K562 (cell line): ENCODE measurements around the gene NRN1. TPM values are rescaled to one million over a fixed set of nuclear protein-coding genes. Genes with fewer than 3 reads are reported as not detected.

Source experiments
- ATAC-seq: fragments of 200-7000 bp; cut with Tn5 transposase; 3 replicates; pipeline ENCODE4 v1.9.1; 2020; ENCODE audit warnings: moderate library complexity
- BruUV-seq: library from RNA; stranded (reverse); fragments of 400-500 nt; replicated peaks from 2 replicates; lab custom pipeline; 2021; lab: Mats Ljungman, UMichigan
- CTCF ChIA-PET: fragments of 300-600 bp; formaldehyde crosslinking; extraction: SDS; loops from one replicate; lab custom pipeline; 2021; ENCODE audit warnings: low intra/inter-chr PET ratio; lab: Yijun Ruan, JAX
- POLR2A ChIA-PET: fragments of 300-600, 350-650 bp; sonication (Branson Sonifier 250); formaldehyde crosslinking; extraction: SDS; loops from one replicate; lab custom pipeline; 2021; ENCODE audit warnings: antibody characterized with exemption, inconsistent platforms; lab: Yijun Ruan, JAX
- DNase-seq, 4 experiments: peaks; one replicate each; pipeline versions ENCODE4 v3.0.0 to v3.0.0-alpha.2; 2011 to 2018; ENCODE audit warnings: low spot score in 3 of 4, mixed read lengths in 3 of 4; ENCODE audit errors: extremely low read depth in 1 of 4
- FAIRE-seq: peaks from 2 replicates; lab custom pipeline; 2011; peaks lifted over from hg19 to GRCh38; lab: Jason Lieb, UNC
- H2AFZ ChIP-seq: 2 replicates; pipeline ENCODE4 v1.6.0; 2011; ENCODE audit warnings: low read depth, low read length, control low read depth, inconsistent platforms
- H3K27ac ChIP-seq: fragments of 200-600 bp; 3 replicates; pipeline ENCODE4 v1.8.0; 2011; ENCODE audit warnings: low read depth, mild to moderate bottlenecking, control low read depth, inconsistent platforms, low read length, moderate library complexity, mixed read lengths; ENCODE audit errors: extremely low read depth
- H3K27me3 ChIP-seq, 2 experiments: fragments of 300-600 bp in 1 of 2; 2 replicates in 1 of 2; 3 replicates in 1 of 2; pipeline versions ENCODE4 v1.6.0 to v1.8.0; 2011; ENCODE audit warnings: inconsistent platforms in 2 of 2, low read length in 2 of 2, mild to moderate bottlenecking in 1 of 2, mixed read lengths in 1 of 2, moderate library complexity in 1 of 2; ENCODE audit not compliant: control insufficient read depth in 2 of 2, insufficient read depth in 2 of 2
- H3K36me3 ChIP-seq: fragments of 300-600 bp; 3 replicates; pipeline ENCODE4 v1.8.0; 2011; ENCODE audit warnings: mild to moderate bottlenecking, low read length, inconsistent platforms; ENCODE audit not compliant: control insufficient read depth, insufficient read depth
- H3K4me1 ChIP-seq, 2 experiments: fragments of 200-600 bp in 1 of 2; replicated peaks in 1 of 2; 2 replicates in 1 of 2; 3 replicates in 1 of 2; pipeline versions ENCODE4 v1.5.1 to v1.8.0; 2011; ENCODE audit warnings: inconsistent platforms in 2 of 2, low read length in 2 of 2, mild to moderate bottlenecking in 1 of 2, mixed read lengths in 1 of 2, moderate library complexity in 1 of 2; ENCODE audit not compliant: control insufficient read depth in 2 of 2, insufficient read depth in 2 of 2
- H3K4me2 ChIP-seq: 2 replicates; pipeline ENCODE4 v1.6.1; 2011; ENCODE audit warnings: low read length, control low read depth, inconsistent platforms, mixed read lengths; ENCODE audit not compliant: insufficient read depth
- H3K4me3 ChIP-seq: fragments of 200-600 bp; sonication (generic), shearing (Covaris generic); 2 replicates; pipeline ENCODE4 v1.5.1; 2016; ENCODE audit warnings: control low read depth, inconsistent platforms
- H3K79me2 ChIP-seq: fragments of 200-600 bp; 3 replicates; pipeline ENCODE4 v1.8.0; 2011; ENCODE audit warnings: low read length, inconsistent platforms; ENCODE audit not compliant: control insufficient read depth, insufficient read depth
- H3K9ac ChIP-seq, 2 experiments: 2 replicates each; pipeline versions ENCODE4 v1.6.0 to v1.6.1; 2011; ENCODE audit warnings: low read depth in 2 of 2, low read length in 2 of 2, control low read depth in 1 of 2, inconsistent platforms in 1 of 2, mild to moderate bottlenecking in 1 of 2, mixed read lengths in 1 of 2; ENCODE audit not compliant: insufficient read depth in 1 of 2
- H3K9me1 ChIP-seq: one replicate; pipeline ENCODE4 v1.6.0; 2011; ENCODE audit warnings: inconsistent platforms, mild to moderate bottlenecking, low read length, moderate library complexity; ENCODE audit not compliant: control insufficient read depth, insufficient read depth
- H3K9me3 ChIP-seq: replicated peaks from 2 replicates; pipeline ENCODE4 v1.5.1; 2011; ENCODE audit warnings: low read depth, low read length, inconsistent platforms; ENCODE audit not compliant: control insufficient read depth, insufficient read depth
- H4K20me1 ChIP-seq: replicated peaks from 2 replicates; pipeline ENCODE4 v1.6.1; 2011; ENCODE audit warnings: low read length, inconsistent platforms, mixed read lengths; ENCODE audit not compliant: control insufficient read depth, insufficient read depth
- CHD1 ChIP-seq: fragments of 200-600 bp; sonication (generic); IDR thresholded peaks from one replicate; pipeline ENCODE4 v1.6.1; 2012; ENCODE audit warnings: mild to moderate bottlenecking, moderate library complexity, low read length, inconsistent platforms
- DMBX1 ChIP-seq: fragments of 250-450 bp; sonication (Bioruptor Pico); IDR thresholded peaks from 2 replicates; pipeline ENCODE4 v1.8.0; 2022; ENCODE audit warnings: inconsistent platforms, mild to moderate bottlenecking, moderate library complexity, borderline replicate concordance
- PHF21A ChIP-seq: fragments of 450-650 bp; IDR thresholded peaks from 2 replicates; pipeline ENCODE4 v1.6.1; 2017; ENCODE audit warnings: low read depth, borderline replicate concordance
- SAP30 ChIP-seq: fragments of 200-600 bp; sonication (generic); IDR thresholded peaks from 2 replicates; pipeline ENCODE4 v1.6.1; 2012; ENCODE audit warnings: borderline replicate concordance, low read depth, mild to moderate bottlenecking, moderate library complexity, low read length, control low read depth, inconsistent platforms; ENCODE audit not compliant: insufficient read depth, poor library complexity, severe bottlenecking
- SMARCA5 ChIP-seq: fragments of 450-650 bp; IDR thresholded peaks from 2 replicates; pipeline ENCODE4 v1.6.1; 2016
- ZNF174 ChIP-seq: fragments of 250-450 bp; sonication (Bioruptor Pico); IDR thresholded peaks from 2 replicates; pipeline ENCODE4 v1.4.0; 2020; ENCODE audit warnings: mild to moderate bottlenecking
- ZNF445 ChIP-seq: fragments of 250-450 bp; sonication (Bioruptor Pico); IDR thresholded peaks from 2 replicates; pipeline ENCODE4 v1.4.0; 2020; ENCODE audit warnings: low read depth, mild to moderate bottlenecking, moderate library complexity
- ZNF668 ChIP-seq: fragments of 250-450 bp; sonication (Bioruptor Pico); IDR thresholded peaks from 2 replicates; pipeline ENCODE4 v1.8.0; 2022; ENCODE audit warnings: mild to moderate bottlenecking, inconsistent platforms
- WGBS: fragments of 100-300 bp; shearing (Covaris generic); methylation state at CpG from one replicate; pipeline ENCODE4 v1.1.6; 2016; ENCODE audit warnings: low coverage, mixed read lengths; ENCODE audit not compliant: insufficient coverage; ENCODE audit errors: missing lambda C conversion rate; 5-methylcytosine and 5-hydroxymethylcytosine counted together
- in situ Hi-C: fragments of 300-500 bp; cut with MboI; formaldehyde crosslinking; loops from 4 replicates; pipeline ENCODE4 v1.15.0; 2018; ENCODE audit warnings: inconsistent platforms, mixed read lengths
- intact Hi-C: fragments of 100-400 bp; cut with micrococcal nuclease; formaldehyde crosslinking; loops from 2 replicates; pipeline ENCODE4 v1.14.2; 2022
- polyA plus RNA-seq, 8 experiments: library from polyadenylated mRNA; depleted of rRNA in 4 of 8; stranded (reverse) in 5 of 8; unstranded in 3 of 8; fragments of >200 nt; fragmentation: Nextera tagmentation in 2 of 8; fragmentation: Illumina TruSeq in 1 of 8; extraction: Ambion mirVana in 2 of 8; extraction: Trizol in 1 of 8; gene quantifications; 2 replicates each; pipeline versions ENCODE4 v1.2.1 to v1.2.3, GENCODE V29; 2011 to 2014; ENCODE audit warnings: inconsistent platforms in 1 of 8, missing spikeins in 1 of 8
- total RNA-seq, 7 experiments: library from RNA; depleted of rRNA in 6 of 7; stranded (reverse); fragments of >200 nt in 6 of 7; fragmentation: Illumina TruSeq in 2 of 7; extraction: Trizol in 2 of 7; gene quantifications; 2 replicates each; pipeline versions ENCODE4 v1.2.1 to v1.2.3, GENCODE V29; 2011 to 2021; ENCODE audit warnings: low replicate concordance in 1 of 7
- TF ChIP-seq, protein P1 (sequence below): fragments of 450-650 bp; IDR thresholded peaks from 2 replicates; pipeline ENCODE4 v1.6.1; 2016; ENCODE audit warnings: low read depth, mild to moderate bottlenecking, moderate library complexity
- TF ChIP-seq, protein P2 (sequence below), 2 experiments: fragments of 450-650 bp; conservative IDR thresholded peaks; 2 replicates each; pipeline ENCODE4 v1.6.1; 2017; ENCODE audit warnings: mild to moderate bottlenecking in 2 of 2, moderate library complexity in 2 of 2
- TF ChIP-seq, protein P3 (sequence below): sonication (generic); formaldehyde crosslinking; IDR thresholded peaks from 2 replicates; pipeline ENCODE4 v1.8.0; 2022; ENCODE audit warnings: mild to moderate bottlenecking, missing genetic modification reagents
- TF ChIP-seq, protein P4 (sequence below): fragments of 450-650 bp; IDR thresholded peaks from 2 replicates; pipeline ENCODE4 v1.6.1; 2016; ENCODE audit warnings: antibody characterized with exemption

NRN1 gene
- total and polyA plus RNA-seq, 9 of the 15 experiments (the other 6 are each of a cell fraction or from before 2014, with no cell fraction given): not detected

DNA sequence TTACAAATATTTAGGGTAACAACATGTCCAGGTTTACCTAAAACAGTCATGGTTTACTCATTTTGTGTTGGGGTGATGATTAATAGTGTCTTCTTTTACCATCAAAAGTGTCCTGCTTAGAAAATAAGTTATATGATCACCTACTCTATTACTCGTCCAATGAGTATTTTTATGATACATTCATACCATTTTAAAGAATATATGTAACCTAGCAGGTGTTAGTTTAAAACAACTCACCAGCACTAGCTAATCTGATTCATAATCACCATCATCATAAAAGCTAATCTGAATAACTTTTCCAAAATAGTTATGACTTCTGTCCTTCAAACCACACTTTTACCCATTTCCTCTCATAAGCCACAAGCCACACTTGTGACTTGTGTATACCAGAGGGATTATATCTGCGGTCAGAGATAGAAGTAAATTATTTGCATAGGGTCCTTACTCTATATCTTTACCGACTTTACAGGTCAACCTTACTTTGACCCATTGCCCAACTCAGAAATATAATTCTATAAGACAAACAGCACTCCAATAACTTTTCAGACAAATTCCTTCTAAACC is 33.3 kb upstream of the NRN1 start:
- Histone ChIP-seq H3K27ac (no peak overlapping the region), H3K4me1 (no peaks in the 10 kb centered on the region), H3K27me3 (no peaks in the 10 kb centered on the region), H3K4me3 (no peak overlapping the region), H3K36me3 (no peaks in the 10 kb centered on the region), H2AFZ (no peak overlapping the region), H3K79me2 (no peaks in the 10 kb centered on the region), H3K9ac (no peak overlapping the region), H3K9me1 (no peaks in the 10 kb centered on the region), H4K20me1 (no peaks in the 10 kb centered on the region), H3K4me2 (no peak overlapping the region), H3K9me3 (no peaks in the 10 kb centered on the region)
- ChIA-PET CTCF (no interaction called here), POLR2A (no interaction called here)
- FAIRE-seq (no peak), DNase-seq (no peak), ATAC-seq (no peak)
- BruUV-seq: no TSS peak
- intact Hi-C loops (no loop called here), in situ Hi-C loops (no loop called here)
- 0% methylated on average over 3 of the region's 3 CpGs for WGBS
- TF ChIP-seq PHF21A (no peak), SAP30 (no peak), ZNF445 (CRISPR knock-in tag) (no peak), ZNF174 (CRISPR knock-in tag) (no peak), SMARCA5 (no peak), DMBX1 (CRISPR knock-in tag) (no peak), CHD1 (no peak), ZNF668 (no peak)
- TF ChIP-seq, protein P1, sequence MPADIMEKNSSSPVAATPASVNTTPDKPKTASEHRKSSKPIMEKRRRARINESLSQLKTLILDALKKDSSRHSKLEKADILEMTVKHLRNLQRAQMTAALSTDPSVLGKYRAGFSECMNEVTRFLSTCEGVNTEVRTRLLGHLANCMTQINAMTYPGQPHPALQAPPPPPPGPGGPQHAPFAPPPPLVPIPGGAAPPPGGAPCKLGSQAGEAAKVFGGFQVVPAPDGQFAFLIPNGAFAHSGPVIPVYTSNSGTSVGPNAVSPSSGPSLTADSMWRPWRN: no peak
- TF ChIP-seq, protein P2, sequence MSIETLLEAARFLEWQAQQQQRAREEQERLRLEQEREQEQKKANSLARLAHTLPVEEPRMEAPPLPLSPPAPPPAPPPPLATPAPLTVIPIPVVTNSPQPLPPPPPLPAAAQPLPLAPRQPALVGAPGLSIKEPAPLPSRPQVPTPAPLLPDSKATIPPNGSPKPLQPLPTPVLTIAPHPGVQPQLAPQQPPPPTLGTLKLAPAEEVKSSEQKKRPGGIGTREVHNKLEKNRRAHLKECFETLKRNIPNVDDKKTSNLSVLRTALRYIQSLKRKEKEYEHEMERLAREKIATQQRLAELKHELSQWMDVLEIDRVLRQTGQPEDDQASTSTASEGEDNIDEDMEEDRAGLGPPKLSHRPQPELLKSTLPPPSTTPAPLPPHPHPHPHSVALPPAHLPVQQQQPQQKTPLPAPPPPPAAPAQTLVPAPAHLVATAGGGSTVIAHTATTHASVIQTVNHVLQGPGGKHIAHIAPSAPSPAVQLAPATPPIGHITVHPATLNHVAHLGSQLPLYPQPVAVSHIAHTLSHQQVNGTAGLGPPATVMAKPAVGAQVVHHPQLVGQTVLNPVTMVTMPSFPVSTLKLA (conservative IDR thresholded peaks at IDR 0.05): no peak
- TF ChIP-seq, protein P3, sequence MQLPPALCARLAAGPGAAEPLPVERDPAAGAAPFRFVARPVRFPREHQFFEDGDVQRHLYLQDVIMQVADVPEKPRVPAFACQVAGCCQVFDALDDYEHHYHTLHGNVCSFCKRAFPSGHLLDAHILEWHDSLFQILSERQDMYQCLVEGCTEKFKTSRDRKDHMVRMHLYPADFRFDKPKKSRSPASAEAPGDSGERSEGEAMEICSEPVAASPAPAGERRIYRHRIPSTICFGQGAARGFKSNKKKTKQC (CRISPR knock-in tag): no peak
- TF ChIP-seq, protein P4, sequence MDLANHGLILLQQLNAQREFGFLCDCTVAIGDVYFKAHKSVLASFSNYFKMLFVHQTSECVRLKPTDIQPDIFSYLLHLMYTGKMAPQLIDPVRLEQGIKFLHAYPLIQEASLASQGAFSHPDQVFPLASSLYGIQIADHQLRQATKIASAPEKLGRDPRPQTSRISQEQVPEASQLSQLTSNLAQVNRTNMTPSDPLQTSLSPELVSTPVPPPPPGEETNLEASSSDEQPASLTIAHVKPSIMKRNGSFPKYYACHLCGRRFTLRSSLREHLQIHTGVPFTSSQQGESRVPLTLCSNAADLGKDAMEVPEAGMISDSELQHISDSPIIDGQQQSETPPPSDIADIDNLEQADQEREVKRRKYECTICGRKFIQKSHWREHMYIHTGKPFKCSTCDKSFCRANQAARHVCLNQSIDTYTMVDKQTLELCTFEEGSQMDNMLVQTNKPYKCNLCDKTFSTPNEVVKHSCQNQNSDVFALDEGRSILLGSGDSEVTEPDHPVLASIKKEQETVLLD: no peak
